Smooth muscle cell (in vitro differentiated cells): ENCODE data around the gene UBE2E1. TPM values are rescaled to one million over a fixed set of nuclear protein-coding genes. Genes with fewer than 3 reads are reported as not detected.
A peak's percentile ranks its signal among the peaks of the same experiment; 100 is the strongest.

ENCODE experiments used
- DNase-seq: peaks from one replicate; lab custom pipeline; 2025; ENCODE audit not compliant: unreplicated experiment; lab: John Stamatoyannopoulos, UW
- H2AFZ ChIP-seq: fragments of 200-600 bp; sonication (generic); 2 replicates; pipeline ENCODE4 v1.6.0; 2016; ENCODE audit warnings: antibody characterized with exemption, low read depth, mild to moderate bottlenecking
- H3F3A ChIP-seq: fragments of 200-600 bp; sonication (generic); 2 replicates; pipeline ENCODE4 v1.6.0; 2017; ENCODE audit warnings: antibody characterized with exemption, low read depth
- H3K27ac ChIP-seq: fragments of 200-600 bp; sonication (generic); 2 replicates; pipeline ENCODE4 v1.5.1; 2016; ENCODE audit warnings: low read depth, mild to moderate bottlenecking
- H3K27me3 ChIP-seq: fragments of 200-600 bp; sonication (generic); 2 replicates; pipeline ENCODE4 v1.6.1; 2016; ENCODE audit warnings: low read depth, mild to moderate bottlenecking
- H3K36me3 ChIP-seq: fragments of 200-600 bp; sonication (generic); 2 replicates; pipeline ENCODE4 v1.5.1; 2016; ENCODE audit warnings: low read depth
- H3K4me1 ChIP-seq: fragments of 200-600 bp; sonication (generic); 2 replicates; pipeline ENCODE4 v1.5.1; 2016; ENCODE audit warnings: low read depth
- H3K4me2 ChIP-seq: fragments of 200-600 bp; sonication (generic); 2 replicates; pipeline ENCODE4 v1.6.0; 2016; ENCODE audit warnings: mild to moderate bottlenecking
- H3K4me3 ChIP-seq: fragments of 200-600 bp; sonication (generic); 2 replicates; pipeline ENCODE4 v1.5.1; 2016; ENCODE audit warnings: mild to moderate bottlenecking
- H3K79me2 ChIP-seq: fragments of 200-600 bp; sonication (generic); 2 replicates; pipeline ENCODE4 v1.6.0; 2016; ENCODE audit warnings: low read depth, mild to moderate bottlenecking
- H3K9ac ChIP-seq: fragments of 200-600 bp; sonication (generic); 2 replicates; pipeline ENCODE4 v1.6.0; 2016; ENCODE audit warnings: low read depth
- H3K9me3 ChIP-seq: fragments of 200-600 bp; sonication (generic); replicated peaks from 2 replicates; pipeline ENCODE4 v1.5.1; 2016; ENCODE audit warnings: low read depth
- H4K20me1 ChIP-seq: fragments of 200-600 bp; sonication (generic); 2 replicates; pipeline ENCODE4 v1.6.0; 2016; ENCODE audit warnings: low read depth
- WGBS: methylation state at CpG from one replicate; pipeline ENCODE4 v1.1.7; 2016; ENCODE audit warnings: low lambda C conversion rate; 5-methylcytosine and 5-hydroxymethylcytosine counted together
- polyA plus RNA-seq: library from polyadenylated mRNA; unstranded; fragments of >200 nt; fragmentation: Nextera tagmentation; extraction: Ambion mirVana; gene quantifications from 2 replicates; pipeline ENCODE4 v1.2.1, GENCODE V29; 2016
- total RNA-seq: library from RNA; depleted of rRNA; stranded (reverse); fragments of >200 nt; gene quantifications from 2 replicates; pipeline ENCODE4 v1.2.3, GENCODE V29; 2014
- TF ChIP-seq, protein P1 (sequence below): fragments of 200-600 bp; sonication (generic); IDR thresholded peaks from 2 replicates; pipeline ENCODE4 v1.5.1; 2017; ENCODE audit warnings: borderline replicate concordance, mild to moderate bottlenecking, antibody characterized with exemption; ENCODE audit not compliant: insufficient read depth, poor library complexity, severe bottlenecking

UBE2E1 gene
- total and polyA plus RNA-seq, 2 experiments from 2014 or later, result 13.3 to 128 TPM

DNA sequence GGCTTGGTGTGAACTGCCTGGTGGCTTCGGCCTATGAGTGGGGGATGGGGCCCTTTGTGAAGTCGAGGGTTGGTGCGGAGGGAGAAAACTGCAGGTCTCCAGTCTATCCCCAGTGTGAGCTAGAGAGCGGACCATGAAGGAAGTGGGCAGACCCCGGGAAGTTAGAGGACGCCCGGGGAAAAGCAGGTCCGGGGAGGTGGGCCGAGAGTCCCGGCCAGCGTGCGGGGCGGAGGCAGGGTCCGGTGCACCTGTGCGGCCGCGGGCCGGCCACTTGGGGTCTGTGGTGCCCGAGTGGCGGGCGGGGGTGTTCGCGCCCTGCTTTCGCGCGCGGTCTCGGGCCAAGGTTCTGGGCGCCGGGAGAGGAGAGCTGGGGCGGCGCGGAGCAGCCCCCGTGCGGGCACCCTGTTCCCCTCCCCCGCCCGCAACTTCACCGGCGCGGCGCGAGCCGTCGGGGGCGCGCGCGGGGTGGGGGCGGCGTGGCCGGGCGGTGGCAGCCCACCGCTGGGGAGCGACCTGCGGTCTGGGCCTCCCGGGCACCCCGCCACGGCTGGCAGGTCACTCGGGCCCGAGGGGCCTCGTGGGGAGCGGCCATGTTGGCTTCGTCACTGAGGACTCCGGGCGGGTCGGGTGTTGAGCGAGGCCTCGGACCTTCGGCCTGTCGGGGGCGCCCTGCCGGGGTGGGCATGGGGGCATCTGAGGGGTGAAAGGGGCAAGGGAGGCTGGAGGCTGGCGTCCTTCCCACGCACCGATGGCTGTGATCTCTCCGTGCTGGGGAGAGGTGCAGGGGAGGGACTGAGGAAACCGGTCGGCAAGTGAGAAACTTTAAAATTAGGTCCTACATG is 4.8 kb downstream of the UBE2E1 start:
- Histone ChIP-seq H3K9me3 (no peaks in the 10 kb centered on the region), H3K4me2 (peak overlapping the region; percentile 96), H3K9ac (peak overlapping the region; percentile 76), H3K27ac (peak overlapping the region; percentile 46), H3K4me1 (peaks cover 47% of the 10 kb centered on the region), H3F3A (peaks cover 17% of the 10 kb centered on the region), H2AFZ (peak overlapping the region; percentile 26), H3K36me3 (no peaks in the 10 kb centered on the region), H3K79me2 (peaks cover 80% of the 10 kb centered on the region), H3K4me3 (peak overlapping the region; percentile 76), H3K27me3 (no peaks in the 10 kb centered on the region), H4K20me1 (peaks cover 85% of the 10 kb centered on the region)
- TF ChIP-seq, protein P1, sequence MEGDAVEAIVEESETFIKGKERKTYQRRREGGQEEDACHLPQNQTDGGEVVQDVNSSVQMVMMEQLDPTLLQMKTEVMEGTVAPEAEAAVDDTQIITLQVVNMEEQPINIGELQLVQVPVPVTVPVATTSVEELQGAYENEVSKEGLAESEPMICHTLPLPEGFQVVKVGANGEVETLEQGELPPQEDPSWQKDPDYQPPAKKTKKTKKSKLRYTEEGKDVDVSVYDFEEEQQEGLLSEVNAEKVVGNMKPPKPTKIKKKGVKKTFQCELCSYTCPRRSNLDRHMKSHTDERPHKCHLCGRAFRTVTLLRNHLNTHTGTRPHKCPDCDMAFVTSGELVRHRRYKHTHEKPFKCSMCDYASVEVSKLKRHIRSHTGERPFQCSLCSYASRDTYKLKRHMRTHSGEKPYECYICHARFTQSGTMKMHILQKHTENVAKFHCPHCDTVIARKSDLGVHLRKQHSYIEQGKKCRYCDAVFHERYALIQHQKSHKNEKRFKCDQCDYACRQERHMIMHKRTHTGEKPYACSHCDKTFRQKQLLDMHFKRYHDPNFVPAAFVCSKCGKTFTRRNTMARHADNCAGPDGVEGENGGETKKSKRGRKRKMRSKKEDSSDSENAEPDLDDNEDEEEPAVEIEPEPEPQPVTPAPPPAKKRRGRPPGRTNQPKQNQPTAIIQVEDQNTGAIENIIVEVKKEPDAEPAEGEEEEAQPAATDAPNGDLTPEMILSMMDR, result peak; percentile 13
- WGBS, result 2% methylated on average over 28 of the region's 78 CpGs
- peak; percentile 14 for DNase-seq

DNA sequence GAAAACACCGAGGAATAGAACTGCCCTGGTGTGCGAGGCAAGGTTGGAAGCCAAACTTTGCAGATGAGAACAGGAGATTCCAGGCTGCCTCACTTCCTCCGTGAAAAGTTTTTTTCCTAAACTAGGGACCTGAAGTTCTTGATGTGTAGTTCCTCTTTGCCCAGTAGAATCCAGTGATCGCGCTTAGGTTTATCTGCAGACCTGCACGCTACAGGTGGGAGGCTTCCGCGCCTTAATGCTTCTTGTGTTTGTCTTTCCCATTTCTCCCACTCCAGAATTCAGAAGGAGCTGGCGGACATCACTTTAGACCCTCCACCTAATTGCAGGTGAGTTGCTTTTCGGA is 5.4 kb downstream of the UBE2E1 start:
- Histone ChIP-seq H4K20me1 (peaks cover 91% of the 10 kb centered on the region), H3K4me3 (peak overlapping the region; percentile 76), H3K27ac (peak overlapping the region; percentile 46), H3K36me3 (no peaks in the 10 kb centered on the region), H3K9me3 (no peaks in the 10 kb centered on the region), H3K79me2 (peaks cover 85% of the 10 kb centered on the region), H3K27me3 (no peaks in the 10 kb centered on the region), H3K9ac (peak overlapping the region; percentile 59), H2AFZ (peak overlapping the region; percentile 26), H3F3A (peaks cover 17% of the 10 kb centered on the region), H3K4me1 (peaks cover 47% of the 10 kb centered on the region), H3K4me2 (peak overlapping the region; percentile 96)
- TF ChIP-seq, protein P1, result no peak
- 49% methylated on average over 10 of the region's 10 CpGs for WGBS
- DNase-seq, result no peak

DNA sequence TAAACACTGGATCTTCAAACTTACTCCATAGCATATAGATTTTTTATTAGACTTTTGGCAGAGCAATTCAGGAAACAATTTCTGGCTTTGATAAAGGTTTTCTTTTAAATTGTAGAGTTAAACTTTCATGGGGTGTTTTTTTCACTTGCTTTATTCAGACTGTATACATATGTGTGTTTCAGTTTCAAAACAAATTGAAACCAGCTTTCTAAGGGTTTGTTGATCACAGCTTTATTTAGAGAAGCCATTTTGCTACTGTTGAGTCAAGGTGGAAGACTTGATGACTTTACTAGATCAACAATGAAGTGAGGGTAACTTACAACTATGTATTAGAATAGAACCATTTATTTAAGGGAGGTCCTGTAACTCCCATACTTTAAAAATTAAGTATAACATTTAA is 6.2 kb downstream of the UBE2E1 start:
- no peak for DNase-seq
- peaks cover 86% of the 10 kb centered on the region for H3K79me2 ChIP-seq
- H3K36me3 ChIP-seq, result no peaks in the 10 kb centered on the region
- H3K9ac ChIP-seq, result no peak overlapping the region
- peaks cover 47% of the 10 kb centered on the region for H3K4me1 ChIP-seq
- H3K4me2 ChIP-seq, result peak overlapping the region; percentile 96
- no peaks in the 10 kb centered on the region for H3K27me3 ChIP-seq
- TF ChIP-seq, protein P1, result no peak
- H3F3A ChIP-seq, result peaks cover 17% of the 10 kb centered on the region
- no peaks in the 10 kb centered on the region for H3K9me3 ChIP-seq
- H3K27ac ChIP-seq, result no peak overlapping the region
- H4K20me1 ChIP-seq, result peaks cover 98% of the 10 kb centered on the region
- H3K4me3 ChIP-seq, result peak overlapping the region; percentile 76
- no peak overlapping the region for H2AFZ ChIP-seq

DNA sequence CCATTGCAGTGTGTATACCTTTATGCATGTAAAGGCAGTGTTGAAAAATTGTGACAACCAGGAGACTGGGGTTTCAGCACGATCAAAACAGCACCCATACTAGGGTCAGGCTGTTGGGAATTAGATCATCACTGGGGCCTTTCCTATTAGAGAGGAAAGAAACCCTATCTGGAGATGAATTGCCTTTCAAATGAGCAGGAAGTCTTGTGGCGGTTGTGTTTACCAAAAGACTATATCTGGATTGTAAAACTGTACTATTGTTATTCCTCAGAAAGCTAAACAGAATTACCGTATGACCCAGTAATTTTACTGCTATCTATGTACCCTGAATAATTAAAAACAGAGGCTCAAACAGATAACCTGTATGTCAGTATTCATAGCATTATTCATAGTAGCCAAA is 10.1 kb downstream of the UBE2E1 start:
- peaks cover 37% of the 10 kb centered on the region for H3K4me1 ChIP-seq
- H3K9ac ChIP-seq, result no peak overlapping the region
- TF ChIP-seq, protein P1, result no peak
- H2AFZ ChIP-seq, result no peak overlapping the region
- no peak overlapping the region for H3K4me2 ChIP-seq
- DNase-seq, result no peak
- H3K27ac ChIP-seq, result no peak overlapping the region
- H3K4me3 ChIP-seq, result no peak overlapping the region
- H3K79me2 ChIP-seq, result peaks cover 98% of the 10 kb centered on the region
- no peaks in the 10 kb centered on the region for H3K36me3 ChIP-seq
- H3K27me3 ChIP-seq, result no peaks in the 10 kb centered on the region
- 66% methylated on average over 3 of the region's 3 CpGs for WGBS
- H3F3A ChIP-seq, result peaks cover 4% of the 10 kb centered on the region
- H4K20me1 ChIP-seq, result peaks cover 100% of the 10 kb centered on the region
- H3K9me3 ChIP-seq, result no peaks in the 10 kb centered on the region
